Fibroblast of villous mesenchyme (primary cell): ENCODE measurements around the gene YAE1. TPM values are rescaled to one million over a fixed set of nuclear protein-coding genes. Genes with fewer than 3 reads are reported as not detected.
A peak's percentile ranks its signal among the peaks of the same experiment; 100 is the strongest.

Source experiments
- DNase-seq: peaks from one replicate; pipeline ENCODE4 v3.0.0-alpha.2; 2010; ENCODE audit warnings: low read depth
- H3K4me3 ChIP-seq: 2 replicates; pipeline ENCODE4 v1.5.1; 2011; ENCODE audit warnings: low read depth, mild to moderate bottlenecking, low read length
- total RNA-seq: library from RNA; depleted of rRNA; stranded (reverse); fragments of >200 nt; gene quantifications from 2 replicates; pipeline ENCODE4 v1.2.3, GENCODE V29; 2012
- TF ChIP-seq, protein P1 (sequence below): IDR thresholded peaks from 2 replicates; pipeline ENCODE4 v1.5.1; 2012; ENCODE audit warnings: low read depth, mild to moderate bottlenecking, low read length; ENCODE audit not compliant: insufficient read depth

YAE1 gene
- total RNA-seq, 1 donor = 56.6 TPM

DNA sequence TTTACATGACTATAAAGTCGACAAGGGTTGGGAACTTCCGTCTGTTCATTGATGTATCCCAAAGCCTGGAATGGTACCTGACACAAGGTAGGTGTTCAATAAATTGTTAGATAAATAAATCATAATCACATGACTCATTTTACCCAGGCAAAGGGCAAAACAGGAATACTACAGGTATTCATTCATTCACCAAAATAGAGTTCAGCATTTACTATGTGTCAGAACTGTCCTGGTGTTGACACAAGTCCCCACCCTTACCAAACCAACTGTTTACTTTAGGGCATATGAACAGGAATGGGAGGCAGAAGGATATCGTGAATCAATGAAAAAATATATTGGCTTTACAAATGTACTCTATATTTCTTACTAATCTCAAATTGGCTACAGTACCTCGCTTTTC, 666 bp upstream of the YAE1 start:
- no peak for DNase-seq
- H3K4me3 ChIP-seq = peak overlapping the region; percentile 98
- TF ChIP-seq, protein P1, sequence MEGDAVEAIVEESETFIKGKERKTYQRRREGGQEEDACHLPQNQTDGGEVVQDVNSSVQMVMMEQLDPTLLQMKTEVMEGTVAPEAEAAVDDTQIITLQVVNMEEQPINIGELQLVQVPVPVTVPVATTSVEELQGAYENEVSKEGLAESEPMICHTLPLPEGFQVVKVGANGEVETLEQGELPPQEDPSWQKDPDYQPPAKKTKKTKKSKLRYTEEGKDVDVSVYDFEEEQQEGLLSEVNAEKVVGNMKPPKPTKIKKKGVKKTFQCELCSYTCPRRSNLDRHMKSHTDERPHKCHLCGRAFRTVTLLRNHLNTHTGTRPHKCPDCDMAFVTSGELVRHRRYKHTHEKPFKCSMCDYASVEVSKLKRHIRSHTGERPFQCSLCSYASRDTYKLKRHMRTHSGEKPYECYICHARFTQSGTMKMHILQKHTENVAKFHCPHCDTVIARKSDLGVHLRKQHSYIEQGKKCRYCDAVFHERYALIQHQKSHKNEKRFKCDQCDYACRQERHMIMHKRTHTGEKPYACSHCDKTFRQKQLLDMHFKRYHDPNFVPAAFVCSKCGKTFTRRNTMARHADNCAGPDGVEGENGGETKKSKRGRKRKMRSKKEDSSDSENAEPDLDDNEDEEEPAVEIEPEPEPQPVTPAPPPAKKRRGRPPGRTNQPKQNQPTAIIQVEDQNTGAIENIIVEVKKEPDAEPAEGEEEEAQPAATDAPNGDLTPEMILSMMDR = no peak

DNA sequence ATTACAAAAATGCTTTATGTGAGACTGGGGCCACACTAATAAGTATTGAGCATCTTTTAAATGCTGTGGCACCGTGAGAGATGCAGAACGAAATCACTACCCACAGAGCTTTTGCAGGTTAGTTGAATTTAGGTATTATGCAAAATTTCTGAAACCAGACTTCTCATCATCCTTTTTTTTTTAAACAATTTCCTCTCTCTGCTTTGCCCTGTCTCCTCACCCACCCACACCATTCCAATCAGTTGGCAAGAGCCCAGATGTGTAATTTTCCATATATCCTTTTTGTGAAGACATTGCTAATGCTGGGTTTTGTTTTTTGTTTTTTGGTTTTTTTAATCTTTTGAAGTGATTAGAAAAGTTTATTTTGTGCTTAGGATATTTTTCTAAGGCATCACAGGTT, 1.1 kb downstream of the YAE1 start:
- DNase-seq = no peak
- H3K4me3 ChIP-seq = peak overlapping the region; percentile 98
- TF ChIP-seq, protein P1 = no peak

DNA sequence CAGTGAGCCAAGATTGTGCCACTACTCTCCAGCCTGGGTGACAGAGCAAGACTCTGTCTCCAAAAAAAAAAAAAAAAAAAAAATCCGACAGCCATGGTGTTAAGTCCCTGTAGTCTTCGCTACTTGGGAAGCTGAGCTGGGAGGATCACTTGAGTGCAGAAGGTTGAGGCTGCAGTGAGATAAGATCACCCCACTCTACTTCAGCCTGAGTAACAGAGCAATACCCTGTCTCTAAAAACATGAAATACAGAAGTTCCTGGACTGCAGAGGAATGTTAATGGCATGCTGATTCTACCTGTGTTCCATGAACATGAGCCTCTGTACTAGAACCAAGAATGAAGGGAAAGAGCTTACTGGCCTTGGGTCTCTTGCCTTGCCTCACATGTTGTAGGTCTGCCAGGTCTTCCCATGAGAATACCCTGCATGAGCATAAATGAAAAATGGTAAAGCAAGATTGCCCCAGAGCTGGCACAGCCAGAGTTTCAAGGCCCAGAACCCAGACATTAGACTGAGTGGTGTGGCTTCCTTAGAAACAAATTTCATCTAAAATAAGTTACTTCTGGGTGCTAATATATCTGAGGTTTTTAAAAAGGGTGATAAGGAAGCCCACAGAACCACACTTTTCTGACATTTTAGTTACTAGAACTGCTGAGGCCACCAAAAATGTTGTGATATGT, 8.6 kb downstream of the YAE1 start:
- DNase-seq = no peak
- no peak overlapping the region for H3K4me3 ChIP-seq
- TF ChIP-seq, protein P1 = no peak

DNA sequence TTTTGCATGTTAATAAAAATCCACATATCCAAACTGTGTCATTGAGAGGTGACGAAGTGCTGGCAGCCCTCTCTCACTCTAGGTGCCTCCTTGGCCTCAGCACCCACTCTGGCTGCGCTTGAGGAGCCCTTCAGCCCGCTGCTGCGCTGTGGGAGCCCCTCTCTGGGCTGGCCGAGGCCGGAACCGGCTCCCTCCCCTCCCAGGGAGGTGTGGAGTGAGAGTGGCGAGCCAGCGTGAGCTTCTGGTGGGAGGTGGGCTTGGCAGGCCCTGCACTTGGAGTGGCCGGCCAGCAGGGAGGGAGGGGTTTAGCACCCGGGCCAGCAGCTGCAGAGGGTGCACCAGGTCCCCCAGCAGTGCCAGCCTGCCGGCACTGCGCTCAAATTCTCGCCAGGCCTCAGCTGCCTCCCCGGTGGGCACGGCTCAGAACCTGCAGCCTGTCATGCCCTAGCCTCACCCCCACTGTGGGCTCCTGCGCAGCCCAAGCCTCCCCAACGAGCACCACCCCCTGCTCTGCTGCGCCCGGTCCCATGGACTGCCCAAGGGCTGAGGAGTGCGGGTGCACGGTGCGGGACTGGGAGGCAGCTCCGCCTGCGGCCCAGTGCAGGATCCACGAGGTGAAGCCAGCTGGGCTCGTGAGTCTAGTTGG, 11.1 kb downstream of the YAE1 start:
- TF ChIP-seq, protein P1 = no peak
- DNase-seq = no peak
- no peak overlapping the region for H3K4me3 ChIP-seq

DNA sequence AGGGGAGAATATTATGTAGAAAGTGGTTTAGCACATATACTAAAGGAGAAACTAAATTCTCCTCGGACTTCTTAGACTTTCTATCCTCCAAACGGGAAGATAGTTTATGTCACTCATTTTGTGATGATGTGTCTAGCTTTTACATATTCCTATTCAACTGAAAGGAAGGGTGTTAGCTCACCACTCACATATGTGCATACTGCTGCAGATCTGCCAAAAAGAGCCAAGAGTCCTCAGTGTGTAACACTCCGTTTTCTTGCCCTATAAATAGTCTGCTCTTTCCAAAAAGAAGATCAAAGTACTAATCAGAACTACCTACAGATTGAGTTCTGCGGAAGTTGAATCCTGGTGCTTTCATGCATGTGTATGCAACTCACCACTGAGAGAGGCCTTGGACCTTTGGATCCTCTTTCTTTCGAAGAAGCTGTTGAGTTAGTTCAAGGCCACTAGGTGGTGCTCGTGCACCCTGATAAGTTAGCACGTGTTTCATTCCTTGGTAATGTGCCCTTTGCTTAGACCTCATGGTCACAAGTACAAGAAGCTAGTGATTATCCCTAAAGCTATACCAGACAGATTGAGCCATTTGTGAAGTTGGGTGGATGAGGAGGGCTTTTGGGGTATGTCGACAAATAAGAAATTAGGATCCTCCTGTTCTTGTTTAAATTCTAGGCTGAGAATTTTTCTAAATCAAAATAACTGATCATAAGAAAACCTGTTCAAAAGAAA, 14.1 kb downstream of the YAE1 start:
- H3K4me3 ChIP-seq = no peak overlapping the region
- TF ChIP-seq, protein P1 = peak; percentile 84

DNA sequence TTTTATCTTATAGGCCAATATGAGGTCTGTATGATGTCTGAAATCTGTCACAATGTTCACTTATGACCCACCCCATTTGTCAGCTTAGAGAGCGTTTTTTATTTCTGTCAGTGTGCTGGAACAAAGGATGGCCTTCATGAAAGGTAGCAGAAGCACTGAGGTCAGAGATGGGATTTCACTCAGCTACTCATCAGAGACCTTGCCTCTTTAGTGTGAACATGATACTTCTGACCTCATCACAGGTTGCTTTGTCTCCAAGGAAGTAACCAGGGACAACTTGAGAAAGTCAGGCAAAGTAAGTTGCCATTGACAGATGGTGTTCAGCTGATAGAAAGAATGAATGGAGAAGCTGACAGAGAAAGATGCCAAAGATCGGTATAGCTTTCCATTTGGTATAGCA, 16.3 kb downstream of the YAE1 start:
- DNase-seq = no peak
- TF ChIP-seq, protein P1 = no peak
- H3K4me3 ChIP-seq = no peak overlapping the region

More for the DNA sequence above, 14.1 kb downstream of the YAE1 start:
- DNase-seq = peak; percentile 95
